Right atrium auricular region (tissue), 2 donors: ENCODE measurements around the gene PGBD5. TPM values are rescaled to one million over a fixed set of nuclear protein-coding genes. Genes with fewer than 3 reads are reported as not detected.

Source experiments
- DNase-seq: peaks from one replicate; pipeline ENCODE4 v3.0.0-alpha.2; 2019; ENCODE audit warnings: low spot score
- H3K27ac ChIP-seq, 2 donors: fragments of 200-600 bp; sonication (generic); 1 replicate in 1 of 2; 2 replicates in 1 of 2; pipeline ENCODE4 v1.5.1; 2016 to 2019
- H3K27me3 ChIP-seq, 2 donors: fragments of 200-600 bp; sonication (generic); one replicate each; pipeline versions ENCODE4 v1.5.1 to v1.6.0; 2017 to 2019
- H3K36me3 ChIP-seq: fragments of 200-600 bp; sonication (generic); one replicate; pipeline ENCODE4 v1.5.1; 2016
- H3K4me1 ChIP-seq, 2 donors: fragments of 200-600 bp; sonication (generic); one replicate each; pipeline versions ENCODE4 v1.5.1 to v1.6.0; 2017 to 2019
- H3K4me3 ChIP-seq, 2 donors: fragments of 200-600 bp; sonication (generic); 1 replicate in 1 of 2; 2 replicates in 1 of 2; pipeline ENCODE4 v1.5.1; 2017 to 2019; ENCODE audit warnings: mild to moderate bottlenecking in 1 of 2, moderate library complexity in 1 of 2
- H3K9me3 ChIP-seq, 2 donors: fragments of 200-600 bp; sonication (generic); one replicate each; pipeline ENCODE4 v1.5.1; 2019
- CTCF ChIP-seq, 2 donors: fragments of 200-600 bp; sonication (generic); IDR thresholded peaks; one replicate each; pipeline ENCODE4 v1.5.1; 2019; ENCODE audit warnings: antibody characterized with exemption in 2 of 2
- total RNA-seq, 2 donors: library from RNA; depleted of rRNA; stranded (reverse); fragments of >200 nt; gene quantifications; one replicate each; pipeline ENCODE4 v1.1.0, GENCODE V29; 2016

Gene PGBD5
- total RNA-seq, 2 donors from 2014 or later: 13.2 to 18.5 TPM

- peaks cover 0 to 14% of the 10 kb centered on the region in 2 donors for H3K4me1 ChIP-seq
- no peak for DNase-seq
- no peaks in the 10 kb centered on the region for H3K9me3 ChIP-seq
- peak overlapping the region; percentile 49 to 59 for H3K27ac ChIP-seq
- TF ChIP-seq CTCF (IDR thresholded peaks at IDR 0.05): no peak
- H3K4me3 ChIP-seq: no peak overlapping the region
- no peaks in the 10 kb centered on the region for H3K27me3 ChIP-seq
- H3K36me3 ChIP-seq: no peaks in the 10 kb centered on the region
Measured at GRCh38 chr1:230342019-230342418, 84.1 kb downstream of the PGBD5 start.

- no peak overlapping the region for H3K4me3 ChIP-seq
- H3K27ac ChIP-seq: peak overlapping the region; percentile 49 to 59
- H3K27me3 ChIP-seq: no peaks in the 10 kb centered on the region
- no peaks in the 10 kb centered on the region for H3K36me3 ChIP-seq
- H3K9me3 ChIP-seq: no peaks in the 10 kb centered on the region
- no peak for TF ChIP-seq CTCF (IDR thresholded peaks at IDR 0.05)
- peaks cover 0 to 14% of the 10 kb centered on the region in 2 donors for H3K4me1 ChIP-seq
- no peak for DNase-seq
Measured at GRCh38 chr1:230341162-230341546, 85.0 kb downstream of the PGBD5 start.

GRCh38 chr1:230340526-230341161 lies 85.5 kb downstream of the PGBD5 start:
- peak overlapping the region; percentile 49 to 59 for H3K27ac ChIP-seq
- no peak for TF ChIP-seq CTCF (IDR thresholded peaks at IDR 0.05)
- DNase-seq: no peak
- H3K36me3 ChIP-seq: no peaks in the 10 kb centered on the region
- no peak overlapping the region for H3K4me3 ChIP-seq
- no peaks in the 10 kb centered on the region for H3K27me3 ChIP-seq
- H3K4me1 ChIP-seq: peaks cover 0 to 14% of the 10 kb centered on the region in 2 donors
- no peaks in the 10 kb centered on the region for H3K9me3 ChIP-seq

GRCh38 chr1:230339033-230339432 lies 87.1 kb downstream of the PGBD5 start:
- no peak for TF ChIP-seq CTCF (IDR thresholded peaks at IDR 0.05)
- H3K4me3 ChIP-seq: no peak overlapping the region
- peaks cover 0 to 22% of the 10 kb centered on the region in 2 donors for H3K4me1 ChIP-seq
- no peak overlapping the region for H3K27ac ChIP-seq
- no peaks in the 10 kb centered on the region for H3K27me3 ChIP-seq
- H3K9me3 ChIP-seq: no peaks in the 10 kb centered on the region
- DNase-seq: no peak
- no peaks in the 10 kb centered on the region for H3K36me3 ChIP-seq

- H3K36me3 ChIP-seq: no peaks in the 10 kb centered on the region
- H3K9me3 ChIP-seq: no peaks in the 10 kb centered on the region
- H3K4me3 ChIP-seq: no peak overlapping the region
- peaks cover 0 to 22% of the 10 kb centered on the region in 2 donors for H3K4me1 ChIP-seq
- DNase-seq: no peak
- H3K27me3 ChIP-seq: no peaks in the 10 kb centered on the region
- no peak overlapping the region for H3K27ac ChIP-seq
- TF ChIP-seq CTCF (IDR thresholded peaks at IDR 0.05): no peak
Measured at GRCh38 chr1:230337266-230337665, 88.9 kb downstream of the PGBD5 start.
